Thyroid gland (tissue), 4 donors: Measurements from ENCODE around the gene NR3C2.

Source experiments
- CTCF ChIP-seq, 6 experiments: fragments of 200-600 bp in 3 of 6; fragments of 450-650 bp in 3 of 6; sonication (generic) in 3 of 6; IDR thresholded peaks; one replicate each; pipeline ENCODE4 v1.5.1; 2016 to 2019; ENCODE audit warnings: antibody characterized with exemption in 6 of 6, mild to moderate bottlenecking in 2 of 6, inconsistent platforms in 1 of 6, moderate library complexity in 1 of 6
- POLR2A ChIP-seq, 2 donors: fragments of 450-650 bp; IDR thresholded peaks; one replicate each; pipeline ENCODE4 v1.6.1; 2017; ENCODE audit warnings: antibody characterized with exemption in 2 of 2, mild to moderate bottlenecking in 2 of 2, moderate library complexity in 1 of 2

- TF ChIP-seq POLR2A (IDR thresholded peaks at IDR 0.05): no peak
- no peak for TF ChIP-seq CTCF (IDR thresholded peaks at IDR 0.05)
Observed at GRCh38 chr4:148452970-148453369, 10.8 kb upstream of the NR3C2 start.
